NCI-H128 (cell line): ENCODE data around the gene ELOVL5.
"Not testable (repeated sequence)": the region's sequence is repeated elsewhere in the genome, so short reads cannot be mapped to it uniquely, and the experiment has no call there.

ENCODE experiments used
- DNase-seq: peaks from one replicate; lab custom pipeline; 2025; ENCODE audit not compliant: unreplicated experiment; lab: John Stamatoyannopoulos, UW

ELOVL5 gene

DNA sequence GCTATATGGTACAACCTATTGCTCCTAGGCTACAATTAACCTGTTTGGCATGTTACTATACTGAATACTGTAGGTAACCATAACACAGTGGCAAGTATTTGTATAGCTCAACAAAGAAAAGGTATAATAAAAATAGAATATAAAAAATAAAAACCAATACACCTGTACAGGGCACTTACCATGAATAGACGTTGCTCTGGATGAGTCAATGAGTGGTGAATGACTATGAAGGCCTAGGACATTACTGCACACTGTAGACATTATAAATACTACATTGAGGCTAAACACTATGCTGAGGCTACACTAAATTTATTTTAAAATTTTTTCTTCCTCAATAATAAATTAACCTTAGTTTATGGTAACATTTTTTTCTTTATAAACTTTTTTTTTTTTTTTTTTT lies 18.6 kb downstream of the ELOVL5 start:
- DNase-seq: no peak

GRCh38 chr6:53328375-53328774 lies 20.4 kb downstream of the ELOVL5 start:
- no peak for DNase-seq

GRCh38 chr6:53327017-53327395 lies 21.7 kb downstream of the ELOVL5 start:
- DNase-seq: no peak

DNA sequence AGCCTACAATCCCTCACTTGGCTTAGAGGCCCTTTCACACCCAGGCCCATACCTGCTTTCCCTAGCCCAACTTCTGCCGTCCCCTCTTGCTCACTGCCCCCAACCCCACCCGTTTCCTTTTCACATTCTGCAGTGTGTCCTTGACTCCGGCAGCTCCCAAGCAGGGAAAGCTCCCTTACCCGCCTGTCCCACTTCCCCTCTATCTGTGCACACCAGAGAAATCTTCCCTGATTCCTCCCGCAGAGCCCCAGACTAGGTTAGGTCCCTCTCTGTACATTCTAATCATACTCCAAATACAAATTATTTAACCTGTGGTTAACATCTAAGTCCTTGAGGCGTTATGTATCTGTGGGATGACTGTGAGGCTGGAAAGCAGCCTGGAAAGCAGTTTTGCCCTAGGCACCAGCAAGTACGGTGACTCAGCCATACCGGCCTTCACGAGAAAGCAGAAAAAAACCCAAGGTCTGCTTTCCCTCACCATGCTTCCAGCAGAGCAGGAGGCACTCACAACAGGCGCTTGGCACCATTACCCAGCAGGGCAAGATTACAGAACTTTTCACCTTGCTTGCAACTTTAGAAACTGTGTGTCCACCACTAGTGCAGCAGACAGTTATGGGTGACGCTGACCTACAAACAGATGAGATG lies 22.3 kb downstream of the ELOVL5 start:
- no peak for DNase-seq

GRCh38 chr6:53325785-53326184 lies 23.0 kb downstream of the ELOVL5 start:
- DNase-seq: no peak

DNA sequence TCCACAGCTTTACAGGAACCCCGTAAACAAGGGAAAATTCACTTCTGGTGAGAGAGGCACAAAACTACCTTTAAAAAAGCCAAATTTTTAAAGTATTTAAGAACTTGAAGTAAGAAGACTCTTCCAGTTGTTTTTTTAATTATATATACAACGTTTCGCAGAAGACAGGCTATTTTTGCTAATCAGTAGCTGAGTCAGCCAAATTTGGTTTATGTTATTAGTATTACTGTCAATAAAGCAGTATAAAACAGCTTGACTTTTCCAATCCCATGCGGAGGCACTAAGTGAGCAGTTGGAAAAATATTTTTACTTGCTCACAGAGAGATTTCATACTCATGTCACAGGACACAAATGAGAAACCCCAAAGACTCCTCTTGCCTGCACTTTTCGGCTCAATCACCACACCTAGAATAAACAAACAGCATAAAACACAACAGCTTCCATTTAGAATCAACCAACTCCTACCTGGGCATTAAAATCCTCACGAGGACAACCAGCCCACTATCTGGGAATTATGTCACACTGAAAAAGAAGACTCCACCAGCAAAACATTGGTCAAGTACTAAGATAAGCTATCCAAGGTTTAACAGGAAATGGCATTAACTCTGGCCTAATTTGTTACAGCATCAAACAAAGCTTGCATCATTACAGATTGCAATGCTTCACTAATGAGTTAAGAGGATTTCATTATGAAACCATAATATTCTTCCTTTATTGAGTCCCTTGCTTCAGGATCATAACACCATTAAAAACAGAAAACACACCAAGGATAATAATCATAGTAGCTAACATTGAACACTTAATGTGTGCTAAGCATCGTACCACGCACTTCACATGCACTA lies 26.3 kb downstream of the ELOVL5 start:
- no peak for DNase-seq

DNA sequence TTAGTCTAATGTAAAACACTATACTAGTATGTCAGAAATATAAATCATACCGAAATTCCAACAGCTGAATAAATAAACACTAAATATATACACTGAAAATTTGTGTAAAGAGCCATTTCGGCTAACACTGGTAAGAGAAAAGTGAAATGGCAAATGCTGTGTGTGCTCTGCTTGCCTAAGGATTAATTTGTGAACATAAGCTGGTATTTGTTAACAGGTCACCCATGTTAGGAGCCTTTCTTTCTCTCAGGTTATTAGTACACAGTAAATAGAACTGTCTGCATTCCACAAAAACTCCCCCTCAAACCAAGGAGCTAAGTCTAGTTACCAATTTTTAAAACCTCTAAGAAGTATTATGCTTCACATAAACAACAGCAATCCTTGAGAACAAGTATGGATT lies 27.0 kb downstream of the ELOVL5 start:
- DNase-seq: no peak

DNA sequence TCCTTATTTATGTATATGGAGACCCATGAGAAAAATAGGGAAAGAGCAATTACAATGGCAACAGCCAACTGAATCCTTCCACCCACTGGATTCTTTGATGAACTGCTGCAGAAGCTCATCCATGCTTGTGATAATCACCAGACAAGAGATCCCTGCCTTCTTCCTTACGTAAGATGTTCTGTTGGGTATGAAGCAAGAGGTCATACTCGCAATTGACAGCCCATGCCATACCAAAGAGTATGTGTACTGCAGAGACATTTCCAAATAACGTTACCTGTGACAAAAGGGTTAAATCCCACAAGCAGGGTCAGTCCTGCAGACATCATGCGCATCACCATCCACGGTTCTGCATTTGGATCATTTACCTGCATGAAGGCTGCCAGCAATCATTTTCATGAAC lies 27.8 kb downstream of the ELOVL5 start:
- no peak for DNase-seq

- no peak for DNase-seq
These were observed 30.3 kb downstream of the ELOVL5 start for GRCh38 chr6:53318429-53318828.

- no peak for DNase-seq
These were observed 30.9 kb downstream of the ELOVL5 start for GRCh38 chr6:53317861-53318260.

- DNase-seq: not testable (repeated sequence)
These were observed 31.5 kb downstream of the ELOVL5 start for GRCh38 chr6:53317299-53317698.

DNA sequence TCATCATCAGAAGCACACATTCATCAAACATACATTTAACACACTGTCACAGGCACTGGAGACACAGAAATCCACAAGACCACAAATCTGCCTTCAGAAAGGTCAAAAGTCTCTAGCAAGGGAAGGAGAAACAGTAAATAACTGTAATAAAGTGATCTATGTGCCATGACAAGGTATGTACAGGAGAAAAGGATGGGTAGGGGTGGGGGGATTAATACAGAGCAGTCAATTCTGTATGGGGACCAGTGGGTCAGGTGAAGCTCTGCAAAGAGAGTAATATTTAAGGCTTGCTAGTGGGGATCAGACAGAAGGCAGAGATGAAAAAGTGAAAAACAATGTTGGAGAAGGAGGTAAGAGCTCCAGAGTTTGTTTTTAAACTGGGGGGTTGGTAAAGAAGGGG lies 32.6 kb downstream of the ELOVL5 start:
- DNase-seq: no peak

GRCh38 chr6:53315086-53315724 lies 33.5 kb downstream of the ELOVL5 start:
- no peak for DNase-seq

- DNase-seq: no peak
These were observed 34.9 kb downstream of the ELOVL5 start for GRCh38 chr6:53313784-53314400.

DNA sequence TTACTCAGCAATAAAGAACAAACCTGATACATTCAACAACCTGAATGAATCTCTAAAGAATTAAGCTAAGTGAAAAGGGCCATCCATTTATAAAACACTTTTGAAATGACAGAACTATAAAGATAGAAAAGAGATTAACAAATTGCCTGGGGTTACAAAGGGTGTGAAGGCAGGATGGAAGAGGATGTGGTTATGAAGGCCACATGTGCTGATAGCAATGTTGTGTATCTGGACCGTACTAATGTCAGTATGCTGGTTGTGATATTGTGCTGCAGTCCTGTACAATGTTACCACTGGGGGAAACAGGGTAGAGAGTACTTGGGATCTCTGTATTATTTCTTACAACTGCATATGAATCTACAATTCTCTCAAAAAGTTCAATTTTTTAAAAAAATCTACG lies 36.4 kb downstream of the ELOVL5 start:
- DNase-seq: no peak

DNA sequence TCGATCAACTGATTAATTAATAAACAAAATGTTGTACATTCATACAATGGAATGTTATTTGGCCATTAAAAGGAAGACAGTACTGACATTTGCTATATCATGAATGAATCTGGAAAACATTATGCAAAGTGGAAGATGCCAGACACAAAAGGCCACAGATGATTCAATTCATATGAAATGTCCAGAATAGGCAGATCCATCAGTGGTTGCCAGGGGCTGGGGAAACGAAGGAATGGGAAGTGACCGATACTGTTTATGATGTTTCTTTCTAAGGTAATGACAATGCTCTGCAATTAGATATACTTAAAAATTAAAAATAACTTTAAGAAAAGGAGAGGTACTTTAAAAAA lies 37.2 kb downstream of the ELOVL5 start:
- no peak for DNase-seq

DNA sequence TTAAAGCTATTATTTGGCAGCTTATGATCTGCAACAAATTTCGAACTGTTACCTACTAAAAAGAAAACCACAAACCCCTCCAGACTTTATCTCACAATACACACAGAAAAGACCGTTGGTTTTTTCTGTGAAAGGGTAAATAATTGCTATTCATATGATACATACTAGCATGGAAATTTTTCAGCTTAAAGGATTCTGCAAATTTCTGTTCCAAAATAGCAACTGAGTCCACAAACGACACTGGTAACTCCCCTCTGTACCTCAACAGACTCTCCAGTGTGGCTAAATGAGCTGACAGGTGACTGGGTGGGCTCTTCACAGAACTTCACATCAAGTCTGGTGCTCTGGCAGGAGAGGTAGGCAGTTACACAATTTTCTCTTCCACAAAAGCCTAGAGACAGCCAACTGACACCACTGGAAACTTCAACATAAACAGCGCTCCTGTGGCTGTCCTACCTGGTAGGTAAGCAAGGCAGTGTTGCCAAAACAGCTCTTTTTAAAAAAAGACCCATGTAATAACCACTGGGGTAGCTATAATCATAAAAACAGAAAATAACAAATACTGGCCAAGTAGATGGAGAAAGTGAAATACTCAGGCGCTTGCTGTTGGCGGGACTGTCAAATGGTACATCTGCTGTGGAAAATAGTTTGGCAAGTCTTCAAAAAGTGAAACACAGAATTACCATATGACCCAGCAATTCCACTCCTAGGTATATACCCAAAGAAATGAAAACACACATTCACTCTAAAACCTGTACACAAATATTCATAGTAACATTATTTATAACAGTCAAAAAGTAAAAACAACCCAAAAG lies 37.8 kb downstream of the ELOVL5 start:
- no peak for DNase-seq

GRCh38 chr6:53309901-53310300 lies 38.8 kb downstream of the ELOVL5 start:
- no peak for DNase-seq

GRCh38 chr6:53309059-53309900 lies 39.5 kb downstream of the ELOVL5 start:
- DNase-seq: no peak

- DNase-seq: no peak
These were observed 41.9 kb downstream of the ELOVL5 start for GRCh38 chr6:53306819-53307347.
